Omental fat pad (tissue), 4 donors: ENCODE measurements around the gene SRSF9. TPM values are rescaled to one million over a fixed set of nuclear protein-coding genes. Genes with fewer than 3 reads are reported as not detected.
A peak's percentile ranks its signal among the peaks of the same experiment; 100 is the strongest.

Experiments
- ATAC-seq: fragments of 150-250 bp; one replicate; pipeline ENCODE4 v1.9.1; 2016; ENCODE audit warnings: mild to moderate bottlenecking, moderate library complexity; ENCODE audit not compliant: low FRiP score
- DNase-seq: peaks from one replicate; pipeline ENCODE4 v3.0.0-alpha.2; 2019; ENCODE audit warnings: low spot score
- total RNA-seq, 4 donors: library from RNA; depleted of rRNA; stranded (reverse); fragments of >200 nt; gene quantifications; one replicate each; pipeline ENCODE4 v1.1.0, GENCODE V29; 2016
- TF ChIP-seq, protein P1 (sequence below), 3 donors: fragments of 450-650 bp; IDR thresholded peaks; one replicate each; pipeline ENCODE4 v1.5.1; 2016 to 2017; ENCODE audit warnings: antibody characterized with exemption in 3 of 3, mild to moderate bottlenecking in 3 of 3, moderate library complexity in 2 of 3

SRSF9 gene
- total RNA-seq, 4 donors from 2014 or later: 62.3 to 88.7 (median 71.4) TPM

DNA sequence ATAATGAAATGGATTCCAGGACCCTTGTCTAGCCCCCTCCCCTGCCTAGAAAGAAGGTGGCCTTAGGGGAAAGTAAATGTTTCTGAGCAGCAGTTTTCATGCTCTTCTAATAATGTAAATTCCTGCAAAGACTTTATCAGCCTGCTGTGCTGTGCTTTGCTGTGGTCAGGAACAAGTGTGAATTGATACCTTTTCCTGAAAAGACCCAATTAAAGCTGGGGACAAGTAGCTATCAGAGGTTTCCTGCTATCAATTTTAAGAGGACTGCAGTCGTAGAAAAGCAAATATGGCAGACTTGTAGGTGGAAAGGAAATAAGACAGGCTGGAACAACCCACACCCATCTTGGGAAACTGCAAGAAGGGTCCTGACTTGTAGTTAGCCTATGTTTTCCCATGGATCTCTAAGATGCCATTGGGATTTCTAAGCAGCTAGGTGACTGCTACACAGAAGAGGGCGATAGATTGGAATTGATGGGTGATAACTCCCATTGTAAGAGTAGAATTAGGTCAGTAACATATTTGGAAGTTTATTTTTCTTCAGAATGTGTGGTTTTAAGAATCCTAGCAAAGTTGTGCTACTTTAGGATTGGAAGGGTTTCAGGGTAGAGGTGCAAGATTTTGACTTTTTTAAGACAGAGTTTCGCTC, 29.4 kb upstream of the SRSF9 start:
- TF ChIP-seq, protein P1, sequence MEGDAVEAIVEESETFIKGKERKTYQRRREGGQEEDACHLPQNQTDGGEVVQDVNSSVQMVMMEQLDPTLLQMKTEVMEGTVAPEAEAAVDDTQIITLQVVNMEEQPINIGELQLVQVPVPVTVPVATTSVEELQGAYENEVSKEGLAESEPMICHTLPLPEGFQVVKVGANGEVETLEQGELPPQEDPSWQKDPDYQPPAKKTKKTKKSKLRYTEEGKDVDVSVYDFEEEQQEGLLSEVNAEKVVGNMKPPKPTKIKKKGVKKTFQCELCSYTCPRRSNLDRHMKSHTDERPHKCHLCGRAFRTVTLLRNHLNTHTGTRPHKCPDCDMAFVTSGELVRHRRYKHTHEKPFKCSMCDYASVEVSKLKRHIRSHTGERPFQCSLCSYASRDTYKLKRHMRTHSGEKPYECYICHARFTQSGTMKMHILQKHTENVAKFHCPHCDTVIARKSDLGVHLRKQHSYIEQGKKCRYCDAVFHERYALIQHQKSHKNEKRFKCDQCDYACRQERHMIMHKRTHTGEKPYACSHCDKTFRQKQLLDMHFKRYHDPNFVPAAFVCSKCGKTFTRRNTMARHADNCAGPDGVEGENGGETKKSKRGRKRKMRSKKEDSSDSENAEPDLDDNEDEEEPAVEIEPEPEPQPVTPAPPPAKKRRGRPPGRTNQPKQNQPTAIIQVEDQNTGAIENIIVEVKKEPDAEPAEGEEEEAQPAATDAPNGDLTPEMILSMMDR (IDR thresholded peaks at IDR 0.05): no peak
- no peak for DNase-seq
- ATAC-seq: no peak

DNA sequence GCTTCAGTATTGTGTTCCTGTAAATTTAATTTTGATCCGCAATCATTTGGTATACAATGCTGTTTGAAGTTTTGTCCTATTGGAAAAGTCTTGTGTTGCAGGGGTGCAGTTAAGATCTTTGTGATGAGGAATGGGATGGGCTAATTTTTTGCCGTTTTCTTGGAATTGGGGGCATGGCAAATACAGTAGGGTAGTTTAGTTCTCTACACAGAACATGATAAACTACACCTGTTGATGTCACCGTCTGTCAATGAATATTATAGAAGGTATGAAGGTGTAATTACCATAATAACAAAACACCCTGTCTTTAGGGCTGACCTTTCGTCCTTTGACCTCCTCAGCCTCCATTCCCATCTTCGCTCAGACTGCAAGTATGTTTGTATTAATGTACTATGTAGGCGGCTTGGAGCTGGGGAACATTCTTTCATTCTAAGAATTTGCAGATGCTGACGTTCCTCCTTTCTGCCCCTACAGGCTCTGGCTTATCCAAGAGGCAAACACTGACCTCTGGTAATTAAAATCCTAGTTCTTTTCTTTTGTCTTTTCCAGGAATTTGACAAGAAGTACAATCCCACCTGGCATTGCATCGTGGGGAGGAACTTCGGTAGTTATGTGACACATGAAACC, 28.1 kb upstream of the SRSF9 start:
- ATAC-seq (no peak), DNase-seq (no peak)
- TF ChIP-seq, protein P1 (IDR thresholded peaks at IDR 0.05): no peak

DNA sequence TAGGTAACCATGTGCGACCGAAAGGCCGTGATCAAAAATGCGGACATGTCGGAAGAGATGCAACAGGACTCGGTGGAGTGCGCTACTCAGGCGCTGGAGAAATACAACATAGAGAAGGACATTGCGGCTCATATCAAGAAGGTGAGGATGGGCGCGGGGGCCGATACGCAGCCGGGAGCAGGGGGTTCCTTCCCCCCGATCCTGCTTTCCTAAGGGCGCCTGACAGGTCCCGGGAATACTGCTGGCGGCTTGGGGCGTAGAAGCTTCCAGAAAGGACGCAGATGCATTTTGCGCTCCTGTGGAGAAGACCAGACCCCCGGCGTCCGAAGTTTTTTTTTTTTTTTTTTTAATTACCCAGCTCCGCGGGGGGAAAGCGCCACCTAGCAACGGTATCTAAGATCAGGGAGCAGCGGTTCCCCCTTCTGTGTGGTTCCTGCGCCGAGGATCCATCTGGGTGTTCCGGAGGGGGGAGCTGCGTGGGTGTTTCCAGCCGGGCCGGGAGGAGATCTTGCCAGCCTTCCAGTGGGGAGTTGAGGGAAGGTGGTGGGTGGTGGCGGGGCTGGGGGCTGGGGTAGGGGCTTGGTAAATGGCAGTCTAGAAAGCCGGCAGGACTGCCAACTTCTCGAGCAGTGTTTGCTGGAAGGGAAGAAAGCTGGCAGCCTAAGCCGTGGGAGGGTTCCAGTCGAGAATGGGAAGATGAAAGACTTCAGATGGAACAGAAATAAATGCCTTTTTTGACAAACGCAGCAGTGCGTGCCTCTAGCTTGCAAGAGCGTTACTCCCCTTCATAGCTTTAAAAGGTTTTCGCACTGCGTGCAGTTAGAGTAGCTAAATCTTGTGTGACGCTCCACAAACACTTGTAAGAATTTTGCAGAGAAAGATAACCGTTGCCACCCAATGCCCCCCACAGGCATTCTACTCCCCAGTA, 27.1 kb upstream of the SRSF9 start:
- peak; percentile 25 for DNase-seq
- TF ChIP-seq, protein P1 (IDR thresholded peaks at IDR 0.05): no peak
- ATAC-seq: peak; percentile 50

DNA sequence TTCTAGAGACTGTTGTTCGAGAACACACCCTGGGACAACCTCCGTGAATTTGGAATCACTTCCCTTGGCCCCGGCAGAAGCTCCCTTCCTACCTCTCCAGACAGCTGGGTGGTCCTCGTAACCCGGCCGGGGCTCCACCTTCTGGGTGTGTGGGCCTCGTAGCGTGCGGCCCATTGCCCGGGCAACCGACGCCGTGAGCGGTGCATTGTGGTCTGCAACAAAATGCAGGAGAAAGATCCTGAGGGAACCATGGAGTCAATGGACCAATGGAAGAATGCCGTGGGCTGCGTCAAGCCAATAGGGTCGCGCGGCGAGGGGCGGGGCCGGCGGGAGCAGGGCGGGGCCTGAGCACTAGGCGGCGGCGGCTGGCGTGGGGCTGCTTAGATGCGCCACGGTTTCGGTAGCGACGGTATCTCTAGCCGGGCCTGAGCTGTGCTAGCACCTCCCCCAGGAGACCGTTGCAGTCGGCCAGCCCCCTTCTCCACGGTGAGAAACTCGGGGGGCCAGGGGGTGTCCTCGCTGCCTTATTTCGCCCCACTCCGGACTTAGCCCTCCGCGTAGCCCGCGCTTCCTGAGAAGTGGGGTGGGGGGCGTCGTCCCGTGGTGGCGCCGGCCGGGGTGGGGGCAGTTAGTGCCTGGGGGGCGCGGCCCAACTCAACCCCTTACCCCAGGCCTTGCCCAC, 26.3 kb upstream of the SRSF9 start, which contains the start of gene DYNLL1:
Gene DYNLL1 (plus strand): TSS at position 383 of the 682 bp plus-strand sequence. CDS start 309 bp downstream, outside the sequence.
- peak; percentile 99 for ATAC-seq
- DNase-seq: peak; percentile 97
- TF ChIP-seq, protein P1 (IDR thresholded peaks at IDR 0.05): no peak

DNA sequence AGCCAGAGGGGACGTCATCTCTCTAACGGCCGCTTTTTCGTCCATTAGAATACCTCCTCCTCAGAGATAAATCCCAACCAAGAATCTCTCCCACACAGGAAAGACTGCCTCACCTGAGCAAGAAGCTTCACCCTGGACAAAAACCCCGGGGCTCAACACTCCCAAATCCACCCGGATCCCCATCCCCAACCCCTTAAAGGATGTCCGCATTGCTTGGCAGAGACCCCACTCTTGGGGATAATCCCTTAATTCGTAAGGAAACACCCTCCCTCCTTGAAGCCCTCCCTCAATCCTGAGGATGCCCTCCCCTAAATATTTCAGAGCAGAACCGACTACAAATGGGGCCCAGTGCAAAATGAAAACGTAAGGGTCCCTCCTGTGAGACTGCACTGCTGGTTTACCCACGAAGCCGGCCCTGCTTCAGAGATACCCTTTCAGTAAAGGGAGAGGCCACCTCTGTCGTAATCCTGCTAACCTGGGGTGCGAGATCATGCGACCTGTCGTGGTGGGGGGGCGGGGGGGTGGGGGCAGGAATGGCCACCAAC, 25.7 kb upstream of the SRSF9 start:
- ATAC-seq (no peak), DNase-seq (no peak)
- TF ChIP-seq, protein P1 (IDR thresholded peaks at IDR 0.05): no peak

DNA sequence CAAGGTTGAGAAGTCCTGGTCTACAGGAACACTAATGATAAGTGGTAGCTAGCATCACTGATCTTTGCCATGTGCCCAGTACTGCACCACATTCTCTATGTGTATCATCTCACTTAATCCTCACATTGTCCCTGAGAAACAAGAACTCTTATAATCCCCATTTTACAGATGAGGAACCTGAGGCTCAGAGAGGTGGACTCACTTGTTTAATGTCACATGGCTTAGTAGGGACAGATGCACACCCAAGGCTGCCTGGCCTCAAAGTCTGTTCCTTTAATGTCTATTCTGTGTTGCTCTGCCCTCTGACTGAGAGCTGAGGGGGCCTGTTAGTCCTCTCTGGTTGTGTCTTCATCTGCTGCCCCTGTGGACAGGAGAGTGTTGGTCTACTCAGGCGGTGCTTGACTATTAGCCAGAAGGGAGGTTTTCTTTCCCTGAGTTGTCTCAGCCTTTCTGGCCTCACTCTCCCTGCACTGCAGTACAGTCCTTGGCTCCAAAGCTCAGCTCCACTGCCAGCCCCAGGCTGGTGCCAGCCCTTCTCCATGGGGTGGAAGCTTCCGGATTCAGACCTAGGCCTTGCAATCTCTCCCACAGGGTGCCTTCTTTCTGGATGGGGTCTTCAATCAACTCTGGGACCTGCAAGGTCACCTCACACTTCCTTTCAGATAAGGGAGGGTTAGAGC, 21.4 kb upstream of the SRSF9 start:
- no peak for ATAC-seq
- no peak for DNase-seq
- TF ChIP-seq, protein P1 (IDR thresholded peaks at IDR 0.05): no peak
